Measurements from ENCODE around the gene TLE5.

The TLE5 gene

GRCh38 chr19:3056417-3057088 is 5.7 kb downstream of the TLE5 start:
- peak overlapping the region; percentile 57 for H3K27ac ChIP-seq
- no peaks in the 10 kb centered on the region for H3K27me3 ChIP-seq (ENCODE audit: insufficient read depth, low read depth, severe bottlenecking)
- no peaks in the 10 kb centered on the region for H3K9me3 ChIP-seq (ENCODE audit: severe bottlenecking)
- DNase-seq: no peak
- TF ChIP-seq CTCF (IDR thresholded peaks at IDR 0.05; ENCODE audit: low read depth, low read length): no peak
- no peak overlapping the region for H3K4me3 ChIP-seq (ENCODE audit: low read depth, low read length)
- peaks cover 78% of the 10 kb centered on the region for H3K36me3 ChIP-seq

- H3K36me3 ChIP-seq: peaks cover 75% of the 10 kb centered on the region
- no peak overlapping the region for H3K4me3 ChIP-seq (ENCODE audit: low read depth, low read length)
- H3K27ac ChIP-seq: peak overlapping the region; percentile 69
- H3K9me3 ChIP-seq (ENCODE audit: severe bottlenecking): no peaks in the 10 kb centered on the region
- no peaks in the 10 kb centered on the region for H3K27me3 ChIP-seq (ENCODE audit: insufficient read depth, low read depth, severe bottlenecking)
- DNase-seq: peak; percentile 86
- TF ChIP-seq CTCF (IDR thresholded peaks at IDR 0.05; ENCODE audit: low read depth, low read length): no peak
Measured at GRCh38 chr19:3055741-3056416, 6.4 kb downstream of the TLE5 start.

GRCh38 chr19:3054972-3055740 is 7.1 kb downstream of the TLE5 start:
- Histone ChIP-seq H3K27ac (peak overlapping the region; percentile 69), H3K4me3 (ENCODE audit: low read depth, low read length) (no peak overlapping the region), H3K9me3 (ENCODE audit: severe bottlenecking) (no peaks in the 10 kb centered on the region), H3K36me3 (peaks cover 69% of the 10 kb centered on the region), H3K27me3 (ENCODE audit: insufficient read depth, low read depth, severe bottlenecking) (no peaks in the 10 kb centered on the region)
- no peak for TF ChIP-seq CTCF (IDR thresholded peaks at IDR 0.05; ENCODE audit: low read depth, low read length)
- DNase-seq: no peak

GRCh38 chr19:3054265-3054971 is 7.9 kb downstream of the TLE5 start:
- peak overlapping the region; percentile 41 for H3K27ac ChIP-seq
- H3K9me3 ChIP-seq (ENCODE audit: severe bottlenecking): no peaks in the 10 kb centered on the region
- H3K27me3 ChIP-seq (ENCODE audit: insufficient read depth, low read depth, severe bottlenecking): no peaks in the 10 kb centered on the region
- H3K36me3 ChIP-seq: peaks cover 62% of the 10 kb centered on the region
- H3K4me3 ChIP-seq (ENCODE audit: low read depth, low read length): no peak overlapping the region
- TF ChIP-seq CTCF (IDR thresholded peaks at IDR 0.05; ENCODE audit: low read depth, low read length): no peak
- DNase-seq: no peak

GRCh38 chr19:3053780-3054179 is 8.5 kb downstream of the TLE5 start:
- Histone ChIP-seq H3K27ac (peak overlapping the region; percentile 41), H3K27me3 (ENCODE audit: insufficient read depth, low read depth, severe bottlenecking) (no peaks in the 10 kb centered on the region)
- no peak for TF ChIP-seq CTCF (IDR thresholded peaks at IDR 0.05; ENCODE audit: low read depth, low read length)

More at GRCh38 chr19:3053780-3054179, 8.5 kb downstream of the TLE5 start:
- DNase-seq: no peak
- peaks cover 56% of the 10 kb centered on the region for H3K36me3 ChIP-seq
- no peak overlapping the region for H3K4me3 ChIP-seq (ENCODE audit: low read depth, low read length)
- H3K9me3 ChIP-seq (ENCODE audit: severe bottlenecking): no peaks in the 10 kb centered on the region

All from WERI-Rb-1 (cell line).